GM15510 (cell line): ENCODE data around the gene MYO1A.

Experiments used
- POLR2A ChIP-seq: IDR thresholded peaks from 3 replicates; pipeline ENCODE4 v1.6.1; 2011; ENCODE audit warnings: borderline replicate concordance; ENCODE audit not compliant: insufficient read length; ENCODE audit errors: extremely low read depth

MYO1A gene

GRCh38 chr12:57040211-57040610 is 9.7 kb downstream of the MYO1A start:
- TF ChIP-seq POLR2A, result no peak

DNA sequence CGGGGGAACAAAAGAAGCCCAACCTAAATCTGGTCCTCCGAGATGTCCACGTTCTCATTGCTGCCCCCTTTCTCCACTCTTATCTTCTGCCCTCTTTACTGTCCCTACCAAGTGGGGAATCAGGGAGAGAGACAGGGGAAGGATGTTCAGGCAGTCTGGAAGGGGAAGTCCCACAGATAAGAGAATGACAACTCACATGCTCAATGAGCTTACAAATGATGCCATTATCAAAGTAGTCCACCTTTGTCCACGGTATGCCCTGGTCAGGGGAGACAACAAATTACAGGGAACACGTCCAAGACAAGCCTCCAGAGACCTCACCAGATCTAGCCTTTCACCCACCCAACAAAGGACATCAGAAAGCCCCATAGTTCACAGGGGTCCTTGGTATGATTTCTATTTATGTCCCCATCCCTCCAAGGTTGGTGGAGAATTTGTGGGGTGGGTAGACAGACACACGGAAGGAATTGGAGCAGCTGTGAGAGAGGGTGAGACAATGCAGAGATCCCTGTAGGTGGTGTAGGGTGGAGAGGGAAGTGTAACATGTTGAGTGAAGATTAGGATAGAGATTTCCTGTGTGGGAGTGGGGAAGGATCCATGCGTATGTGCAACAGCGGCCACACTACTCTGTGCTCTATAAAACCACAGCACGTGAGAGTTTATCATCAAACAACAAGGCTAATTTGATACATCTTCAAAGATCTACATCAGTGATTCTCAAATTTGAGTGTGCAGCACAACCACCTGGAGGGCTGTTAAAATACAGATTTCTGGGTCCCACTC is 10.7 kb downstream of the MYO1A start:
- TF ChIP-seq POLR2A, result no peak

DNA sequence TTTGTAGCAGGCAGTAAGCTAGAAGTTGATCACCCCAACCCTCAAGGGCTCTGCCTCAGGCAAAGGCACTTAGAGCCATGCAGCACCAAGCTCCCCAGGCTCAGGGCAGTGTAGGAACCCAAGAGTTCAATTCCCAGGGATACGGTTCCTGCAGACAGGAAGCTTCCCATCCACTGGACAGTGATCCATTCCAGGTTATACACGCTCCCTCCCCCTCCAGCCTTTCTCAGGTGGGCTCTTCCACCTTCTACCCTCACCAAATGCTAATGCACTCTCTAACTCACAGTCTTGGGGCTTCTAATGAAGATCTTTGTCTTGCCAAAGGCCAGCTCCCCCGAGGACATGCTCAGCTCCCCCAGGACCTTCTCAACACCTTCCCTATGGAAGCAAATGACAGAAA is 12.7 kb downstream of the MYO1A start:
- no peak for TF ChIP-seq POLR2A

DNA sequence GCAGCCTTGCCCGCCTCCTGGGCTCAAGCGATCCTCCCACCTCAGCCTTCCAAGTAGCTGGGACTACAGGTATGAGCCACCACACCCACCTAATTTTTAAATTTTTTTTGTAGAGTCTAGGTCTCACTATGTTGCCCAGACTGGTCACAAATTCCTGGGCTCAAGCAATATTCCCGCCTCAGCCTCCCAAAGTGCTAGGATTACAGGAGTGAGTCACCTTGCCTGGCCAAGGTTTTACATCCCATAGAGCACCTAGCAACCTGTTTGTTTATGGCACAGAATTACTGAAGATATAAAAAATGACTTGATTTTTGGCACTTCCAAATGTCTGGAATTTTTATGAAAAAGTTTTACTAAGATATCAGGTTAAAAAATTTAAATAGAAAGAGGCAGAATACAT is 16.5 kb downstream of the MYO1A start:
- TF ChIP-seq POLR2A, result no peak

- no peak for TF ChIP-seq POLR2A
Observed at GRCh38 chr12:57031789-57032188, 18.1 kb downstream of the MYO1A start.

GRCh38 chr12:57031138-57031725 is 18.7 kb downstream of the MYO1A start:
- no peak for TF ChIP-seq POLR2A

- TF ChIP-seq POLR2A, result no peak
Observed at GRCh38 chr12:57029457-57029856, 20.5 kb downstream of the MYO1A start.

DNA sequence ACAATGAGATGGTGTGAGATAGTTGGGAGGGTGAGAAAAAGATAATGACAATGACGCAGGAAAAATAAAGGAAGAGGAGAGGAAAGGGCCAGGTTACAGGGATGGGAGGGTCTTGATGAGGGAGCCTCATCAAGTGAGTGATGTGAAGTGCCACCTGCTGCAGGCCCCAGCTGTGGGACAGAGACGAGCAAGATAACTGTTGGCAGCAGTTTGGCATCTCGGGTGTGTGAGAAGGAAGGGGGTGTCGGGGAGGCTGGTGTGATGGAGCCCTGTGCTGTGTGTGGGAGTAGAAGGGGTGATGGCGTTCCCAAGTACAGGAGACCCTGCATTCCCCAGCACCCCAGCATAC is 22.1 kb downstream of the MYO1A start:
- TF ChIP-seq POLR2A, result no peak

DNA sequence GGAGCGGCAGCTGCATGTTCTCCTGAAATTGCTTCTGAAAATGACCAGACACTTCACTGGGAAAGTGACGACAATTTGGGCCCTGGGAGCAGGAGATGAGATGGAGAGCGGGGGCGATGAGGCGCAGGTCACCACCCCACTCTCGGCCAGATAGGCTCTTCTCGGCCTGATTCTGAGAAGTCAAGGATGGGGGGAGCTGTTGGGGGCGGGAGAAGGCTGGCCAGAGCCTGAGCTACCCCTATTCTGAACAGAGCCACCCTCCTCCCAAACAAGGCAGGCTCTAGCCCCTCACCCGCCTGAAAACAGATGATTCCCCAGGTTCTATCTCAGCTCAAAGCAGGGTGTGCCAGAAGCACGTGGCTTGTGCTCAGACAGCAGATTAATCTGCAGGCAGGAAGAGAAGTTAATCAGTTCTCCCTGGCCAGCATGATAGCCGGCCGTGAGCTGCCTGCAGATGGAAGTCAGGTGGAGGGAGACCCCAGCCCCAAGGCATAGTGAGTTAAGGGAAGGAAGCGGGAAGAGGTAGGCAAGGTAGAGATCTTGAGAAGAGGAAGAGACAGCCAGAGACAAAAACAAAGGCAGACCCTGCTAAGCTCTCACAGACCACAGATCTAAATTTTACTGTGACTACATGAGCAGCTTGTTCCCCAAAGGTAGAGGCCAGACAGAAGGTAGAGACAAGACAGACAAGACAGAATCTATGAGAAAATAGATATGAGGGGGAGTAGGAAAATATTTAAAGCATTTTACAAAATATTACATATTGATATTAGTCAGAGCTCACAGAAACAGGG is 22.7 kb downstream of the MYO1A start:
- no peak for TF ChIP-seq POLR2A

GRCh38 chr12:57025196-57025595 is 24.7 kb downstream of the MYO1A start:
- TF ChIP-seq POLR2A, result no peak

GRCh38 chr12:57019983-57020719 is 29.8 kb downstream of the MYO1A start:
- TF ChIP-seq POLR2A, result no peak

GRCh38 chr12:57018906-57019305 is 31.0 kb downstream of the MYO1A start:
- TF ChIP-seq POLR2A, result no peak

DNA sequence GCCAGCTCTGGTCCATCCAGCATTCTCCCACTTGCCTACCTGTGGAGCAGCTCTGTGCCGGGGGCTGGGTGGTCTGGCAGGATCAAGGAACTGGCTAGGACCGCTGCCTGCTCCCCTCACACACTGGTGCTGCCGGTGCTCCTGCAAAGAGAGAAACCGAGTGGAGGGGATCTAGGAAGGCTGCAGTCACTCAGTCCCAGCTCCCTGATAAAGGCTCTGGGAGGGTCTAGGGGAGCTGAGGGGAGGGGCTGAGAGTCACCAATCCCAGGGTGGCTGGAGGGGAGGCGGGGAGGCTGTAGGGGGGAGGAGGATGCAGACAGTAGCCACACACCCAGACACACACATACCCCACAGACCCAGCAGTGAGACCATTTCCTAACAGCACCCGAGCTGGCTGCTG is 33.6 kb downstream of the MYO1A start, which contains the start of gene TAC3:
Gene TAC3 (minus strand): TSS at position 182 of the 400 bp plus-strand sequence. CDS start 732 bp downstream, outside the sequence.
- no peak for TF ChIP-seq POLR2A

GRCh38 chr12:57012600-57013465 is 37.1 kb downstream of the MYO1A start:
- TF ChIP-seq POLR2A, result no peak
